GM12878 (cell line): ENCODE data around the gene DACH1.

Source experiments
- BMI1 ChIP-seq: fragments of 450-650 bp; IDR thresholded peaks from 2 replicates; pipeline ENCODE4 v1.6.1; 2016; ENCODE audit warnings: mild to moderate bottlenecking, moderate library complexity, borderline replicate concordance
- CTCF ChIP-seq, 3 experiments: IDR thresholded peaks in 2 of 3; conservative IDR thresholded peaks in 1 of 3; 2 replicates each; pipeline ENCODE4 v1.5.1; 2011; ENCODE audit warnings: low read depth in 3 of 3, low read length in 3 of 3, mild to moderate bottlenecking in 3 of 3, control low read depth in 2 of 3, moderate library complexity in 2 of 3, inconsistent platforms in 1 of 3, mixed read lengths in 1 of 3; ENCODE audit not compliant: control insufficient read depth in 2 of 3, insufficient read depth in 1 of 3; ENCODE audit errors: extremely low read depth in 1 of 3
- IRF3 ChIP-seq: fragments of 450-650 bp; IDR thresholded peaks from 2 replicates; pipeline ENCODE4 v1.6.1; 2014; ENCODE audit warnings: mild to moderate bottlenecking
- NR2C2 ChIP-seq: IDR thresholded peaks from 2 replicates; pipeline ENCODE4 v1.6.1; 2011; ENCODE audit warnings: borderline replicate concordance, low read depth; ENCODE audit not compliant: control insufficient read depth, insufficient read length
- POLR2AphosphoS5 ChIP-seq: IDR thresholded peaks from 2 replicates; pipeline ENCODE4 v1.6.1; 2011; ENCODE audit warnings: mild to moderate bottlenecking, low read length, inconsistent platforms
- RAD21 ChIP-seq: IDR thresholded peaks from 2 replicates; pipeline ENCODE4 v1.6.1; 2011; ENCODE audit warnings: mild to moderate bottlenecking, low read depth, low read length, moderate library complexity; ENCODE audit not compliant: insufficient read depth
- TAF1 ChIP-seq: IDR thresholded peaks from 2 replicates; pipeline ENCODE4 v1.6.1; 2011; ENCODE audit warnings: mild to moderate bottlenecking, low read depth, low read length, borderline replicate concordance

GRCh38 chr13:71759651-71760511 lies 107.1 kb downstream of the DACH1 start:
- TF ChIP-seq TAF1 = no peak
- TF ChIP-seq NR2C2 = no peak
- no peak for TF ChIP-seq IRF3
- no peak for TF ChIP-seq BMI1
- TF ChIP-seq POLR2AphosphoS5 = no peak
- TF ChIP-seq RAD21 = no peak
- TF ChIP-seq CTCF (IDR thresholded peaks at IDR 0.05 in 2 of 3, conservative IDR thresholded peaks at IDR 0.05 in 1 of 3; ENCODE audit: control insufficient read depth in 2 of 3, extremely low read depth in 1 of 3, insufficient read depth in 1 of 3, low read depth in 3 of 3, low read length in 3 of 3) = no peak
